22Rv1 (cell line): ENCODE data around the gene OR51M1.
"Not testable (repeated sequence)": the region's sequence is repeated elsewhere in the genome, so short reads cannot be mapped to it uniquely, and the experiment has no call there.

ENCODE experiments used
- H3K27ac ChIP-seq: fragments of 450-650 bp; 2 replicates; pipeline ENCODE4 v1.5.1; 2017
- ZFX ChIP-seq: fragments of 450-650 bp; IDR thresholded peaks from 2 replicates; pipeline ENCODE4 v1.6.1; 2017; ENCODE audit warnings: antibody characterized with exemption, borderline replicate concordance
- TF ChIP-seq, protein P1 (sequence below): fragments of 450-650 bp; IDR thresholded peaks from 2 replicates; pipeline ENCODE4 v1.5.1; 2017; ENCODE audit warnings: mild to moderate bottlenecking

OR51M1 gene

DNA sequence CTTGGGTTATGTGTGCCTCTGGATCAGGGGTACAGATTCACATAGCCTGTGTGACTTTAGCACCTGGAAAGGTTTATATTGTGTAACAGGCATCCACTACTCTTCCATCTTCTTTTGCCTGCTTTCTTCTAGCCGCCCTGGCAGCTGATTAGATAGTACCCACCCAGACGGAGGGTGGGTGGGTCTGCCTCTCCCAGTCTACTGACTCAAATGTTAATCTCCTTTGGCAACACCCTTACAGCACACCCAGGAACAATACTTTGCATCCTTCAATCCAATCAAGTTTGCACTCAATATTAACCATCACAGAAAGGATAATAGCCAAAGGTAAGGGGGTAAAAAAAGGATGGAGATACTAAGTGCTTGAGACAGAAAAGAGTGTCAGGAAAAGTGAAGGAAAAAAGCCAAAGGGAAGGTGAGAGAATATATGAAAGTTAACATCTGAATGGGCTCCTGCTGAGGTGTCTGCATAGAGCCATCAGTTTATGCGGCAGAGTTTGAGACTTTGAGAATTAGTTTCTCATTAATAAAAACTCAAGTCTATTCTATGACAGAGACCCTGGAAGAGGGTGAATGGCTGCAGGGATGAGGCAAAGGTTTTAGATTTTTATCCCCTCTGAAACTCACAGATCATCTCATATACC is 34.9 kb upstream of the OR51M1 start:
- TF ChIP-seq, protein P1, sequence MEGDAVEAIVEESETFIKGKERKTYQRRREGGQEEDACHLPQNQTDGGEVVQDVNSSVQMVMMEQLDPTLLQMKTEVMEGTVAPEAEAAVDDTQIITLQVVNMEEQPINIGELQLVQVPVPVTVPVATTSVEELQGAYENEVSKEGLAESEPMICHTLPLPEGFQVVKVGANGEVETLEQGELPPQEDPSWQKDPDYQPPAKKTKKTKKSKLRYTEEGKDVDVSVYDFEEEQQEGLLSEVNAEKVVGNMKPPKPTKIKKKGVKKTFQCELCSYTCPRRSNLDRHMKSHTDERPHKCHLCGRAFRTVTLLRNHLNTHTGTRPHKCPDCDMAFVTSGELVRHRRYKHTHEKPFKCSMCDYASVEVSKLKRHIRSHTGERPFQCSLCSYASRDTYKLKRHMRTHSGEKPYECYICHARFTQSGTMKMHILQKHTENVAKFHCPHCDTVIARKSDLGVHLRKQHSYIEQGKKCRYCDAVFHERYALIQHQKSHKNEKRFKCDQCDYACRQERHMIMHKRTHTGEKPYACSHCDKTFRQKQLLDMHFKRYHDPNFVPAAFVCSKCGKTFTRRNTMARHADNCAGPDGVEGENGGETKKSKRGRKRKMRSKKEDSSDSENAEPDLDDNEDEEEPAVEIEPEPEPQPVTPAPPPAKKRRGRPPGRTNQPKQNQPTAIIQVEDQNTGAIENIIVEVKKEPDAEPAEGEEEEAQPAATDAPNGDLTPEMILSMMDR = no peak
- TF ChIP-seq ZFX = no peak
- H3K27ac ChIP-seq = no peak overlapping the region

DNA sequence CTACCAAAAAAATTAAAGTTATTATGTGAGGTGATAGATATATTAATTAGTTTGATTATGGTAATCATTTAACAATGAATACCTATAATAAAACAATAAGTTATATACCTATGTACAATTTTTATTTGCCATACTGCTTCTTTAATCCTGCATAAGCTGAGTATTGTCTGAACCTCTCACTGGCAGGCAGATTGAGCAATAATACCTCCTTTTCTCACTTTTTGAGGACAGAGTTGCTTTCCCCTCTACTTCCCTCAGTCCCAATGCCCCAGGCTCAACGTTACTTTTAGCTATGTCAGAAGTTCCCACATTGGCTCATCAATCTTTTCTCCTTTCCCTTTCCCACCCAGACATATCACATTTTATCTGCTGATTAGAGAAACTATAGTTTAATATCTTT is 34.1 kb upstream of the OR51M1 start:
- TF ChIP-seq ZFX = no peak
- TF ChIP-seq, protein P1 = no peak
- no peak overlapping the region for H3K27ac ChIP-seq

DNA sequence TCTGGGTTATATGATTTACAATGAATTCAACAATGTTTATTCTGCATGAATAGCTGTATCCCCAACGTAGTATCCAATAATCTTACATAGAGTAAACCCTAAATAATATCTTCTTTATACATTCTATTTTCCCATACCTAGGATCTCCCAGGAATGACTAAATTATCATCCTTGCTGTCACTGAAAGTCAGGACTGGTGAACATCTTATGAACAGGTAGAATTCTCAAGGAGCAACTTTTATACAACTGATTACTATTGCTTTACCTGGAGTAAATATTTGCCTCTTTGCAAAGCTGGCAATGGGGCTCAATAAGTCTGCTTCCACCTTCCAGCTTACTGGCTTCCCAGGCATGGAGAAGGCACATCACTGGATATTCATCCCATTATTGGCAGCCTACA is 32.4 kb upstream of the OR51M1 start, which contains the start of gene OR51B6:
OR51B6 (plus strand) TSS at position 301 of the 400 bp plus-strand sequence; CDS start at position 301, 0 bp downstream.
- H3K27ac ChIP-seq = no peak within 1 kb of the TSS
- no peak for TF ChIP-seq ZFX
- TF ChIP-seq, protein P1 = no peak

DNA sequence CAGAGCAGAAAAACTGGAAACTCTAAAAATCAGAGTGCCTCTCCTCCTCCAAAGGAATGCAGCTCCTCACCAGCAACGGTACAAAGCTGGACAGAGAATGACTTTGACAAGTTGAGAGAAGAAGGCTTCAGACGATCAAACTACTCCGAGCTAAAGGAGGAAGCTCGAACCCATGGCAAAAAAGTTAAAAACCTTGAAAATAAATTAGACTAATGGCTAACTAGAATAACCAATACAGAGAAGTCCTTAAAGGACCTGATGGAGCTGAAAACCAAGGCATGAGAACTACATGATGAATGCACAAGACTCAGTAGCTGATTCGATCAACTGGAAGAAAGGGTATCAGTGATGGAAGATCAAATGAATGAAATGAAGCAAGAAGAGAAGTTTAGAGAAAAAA is 27.6 kb upstream of the OR51M1 start:
- not testable (repeated sequence) for H3K27ac ChIP-seq

DNA sequence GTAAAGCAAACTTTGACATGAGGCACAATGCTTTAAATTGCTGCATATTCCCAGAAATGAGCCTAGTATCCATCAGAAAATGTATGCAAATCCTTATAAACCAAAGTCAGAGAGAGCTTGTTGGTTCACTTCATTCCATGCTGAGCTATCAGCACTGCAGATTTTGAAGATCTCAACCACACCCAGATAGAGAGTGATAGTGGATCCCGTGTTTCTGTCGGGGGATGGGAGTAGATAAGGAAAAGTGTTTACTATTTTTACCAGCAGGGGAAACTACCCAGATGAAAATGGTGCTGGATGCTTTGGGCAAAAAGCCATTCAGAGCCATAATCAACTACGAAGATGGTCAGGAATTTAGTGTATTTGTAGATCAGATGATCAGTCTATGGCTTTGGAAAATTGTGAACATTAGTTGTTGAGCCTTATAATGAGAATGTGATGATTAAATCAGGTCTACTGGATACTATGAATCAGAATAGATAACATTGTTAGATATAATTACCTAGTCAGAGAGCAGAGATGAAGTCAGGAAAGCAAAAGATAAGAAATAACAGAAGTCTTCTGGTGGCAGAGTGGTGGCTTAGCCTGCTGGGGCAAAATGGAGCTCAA is 21.5 kb upstream of the OR51M1 start:
- H3K27ac ChIP-seq = no peak overlapping the region
- no peak for TF ChIP-seq ZFX
- TF ChIP-seq, protein P1 = no peak

DNA sequence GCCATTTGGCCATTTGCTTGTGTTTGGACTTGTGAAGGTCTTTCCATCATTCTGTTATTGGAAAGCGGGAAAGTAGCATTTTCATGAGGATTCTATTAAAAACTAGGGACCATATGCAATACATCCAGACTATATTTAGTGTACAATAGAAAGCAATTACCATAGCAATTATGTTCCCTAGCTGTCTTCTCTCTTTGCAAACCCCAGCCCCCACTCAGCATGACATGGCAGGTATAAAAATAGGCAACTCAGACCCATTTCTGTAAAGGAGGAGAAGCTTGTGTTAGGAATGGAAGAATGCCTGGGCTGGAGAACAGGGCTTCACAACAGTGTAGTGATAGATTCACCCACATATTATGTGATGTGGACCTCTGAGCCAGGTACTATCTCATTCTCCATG is 19.9 kb upstream of the OR51M1 start:
- no peak for TF ChIP-seq ZFX
- TF ChIP-seq, protein P1 = no peak
- no peak overlapping the region for H3K27ac ChIP-seq

DNA sequence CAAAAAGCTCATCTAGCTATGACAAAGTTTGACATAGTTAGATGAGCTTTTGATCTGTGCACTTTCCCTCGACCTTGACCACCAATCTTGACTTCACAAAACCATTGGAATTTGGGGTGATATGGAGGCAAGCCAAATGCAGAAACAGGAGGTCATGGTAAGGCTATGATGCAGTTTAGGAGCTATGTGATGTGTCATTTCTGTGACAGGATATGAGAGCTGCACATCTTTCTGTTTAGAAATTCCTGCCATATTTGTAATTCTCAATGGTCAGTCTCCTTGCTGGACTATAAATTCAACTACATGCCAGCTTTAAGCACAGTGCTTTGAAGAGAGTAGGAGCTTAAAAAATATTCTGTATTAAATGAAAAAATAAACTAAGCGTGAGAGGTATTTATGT is 19.4 kb upstream of the OR51M1 start:
- no peak overlapping the region for H3K27ac ChIP-seq
- TF ChIP-seq, protein P1 = no peak
- TF ChIP-seq ZFX = no peak

DNA sequence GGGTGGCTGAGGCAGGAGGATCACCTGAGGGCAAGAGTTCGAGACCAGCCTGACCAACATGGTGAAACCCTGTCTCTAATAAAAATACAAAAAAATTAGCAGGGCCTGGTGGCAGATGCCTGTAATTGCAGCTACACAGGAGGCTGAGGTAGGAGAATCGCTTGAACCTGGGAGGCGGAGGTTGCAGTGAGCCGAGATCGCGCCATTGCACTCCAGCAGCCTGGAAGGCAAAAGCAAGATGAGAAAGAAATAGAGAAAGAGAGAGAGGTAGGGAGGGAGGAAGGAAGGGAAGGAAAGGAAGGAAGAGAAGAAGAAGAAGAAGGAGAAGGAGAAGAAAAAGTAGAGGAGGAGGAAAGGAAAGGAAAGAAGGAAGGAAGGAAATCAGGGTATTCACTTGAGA is 17.2 kb upstream of the OR51M1 start:
- H3K27ac ChIP-seq = not testable (repeated sequence)
